GM19023 (cell line): ENCODE measurements around the gene CFAP100.

Experiments
- ATAC-seq: cut with Tn5 transposase; IDR thresholded peaks from one replicate; pipeline ENCODE4 v1.9.1; 2021; ENCODE audit warnings: mild to moderate bottlenecking, moderate library complexity; ENCODE audit not compliant: unreplicated experiment

CFAP100 gene

GRCh38 chr3:126456766-126457388 lies 62.2 kb downstream of the CFAP100 start:
- no peak for ATAC-seq

GRCh38 chr3:126459111-126459762 lies 64.5 kb downstream of the CFAP100 start:
- no peak for ATAC-seq

GRCh38 chr3:126459763-126460127 lies 65.0 kb downstream of the CFAP100 start:
- no peak for ATAC-seq

- no peak for ATAC-seq
These were observed 65.7 kb downstream of the CFAP100 start for GRCh38 chr3:126460381-126460780.

GRCh38 chr3:126461450-126462070 lies 66.9 kb downstream of the CFAP100 start:
- ATAC-seq, result no peak

GRCh38 chr3:126463521-126463920 lies 68.8 kb downstream of the CFAP100 start:
- ATAC-seq, result no peak

GRCh38 chr3:126464093-126464492 lies 69.4 kb downstream of the CFAP100 start:
- ATAC-seq, result no peak

- ATAC-seq, result no peak
These were observed 69.8 kb downstream of the CFAP100 start for GRCh38 chr3:126464494-126464893.

GRCh38 chr3:126464997-126465396 lies 70.3 kb downstream of the CFAP100 start:
- ATAC-seq, result no peak

- no peak for ATAC-seq
These were observed 71.3 kb downstream of the CFAP100 start for GRCh38 chr3:126465928-126466544.

- no peak for ATAC-seq
These were observed 72.3 kb downstream of the CFAP100 start for GRCh38 chr3:126466886-126467610.

GRCh38 chr3:126467611-126467955 lies 72.9 kb downstream of the CFAP100 start:
- no peak for ATAC-seq

GRCh38 chr3:126468028-126468891 lies 73.6 kb downstream of the CFAP100 start:
- ATAC-seq, result no peak

- no peak for ATAC-seq
These were observed 74.8 kb downstream of the CFAP100 start for GRCh38 chr3:126469479-126469878.

- no peak for ATAC-seq
These were observed 77.7 kb downstream of the CFAP100 start for GRCh38 chr3:126472277-126473006.

- ATAC-seq, result no peak
These were observed 78.8 kb downstream of the CFAP100 start for GRCh38 chr3:126473292-126474168.

- peak; percentile 17 for ATAC-seq
These were observed 80.0 kb downstream of the CFAP100 start for GRCh38 chr3:126474498-126475412.
